ENCODE measurements around the gene EFNA3. TPM values are rescaled to one million over a fixed set of nuclear protein-coding genes. Genes with fewer than 3 reads are reported as not detected.

The EFNA3 gene
- total and polyA plus RNA-seq, 2 donors (not counting 3 experiments of a cell fraction or from before 2014, with no cell fraction given) = 2.2 to 2.5 TPM

- no peaks in the 10 kb centered on the region for H3K27me3 ChIP-seq (ENCODE audit: control insufficient read depth in 2 of 2, insufficient read depth in 2 of 2, low read length in 2 of 2)
- H4K20me1 ChIP-seq (replicated peaks; ENCODE audit: control insufficient read depth, extremely low read depth, insufficient read depth, low read length) = no peaks in the 10 kb centered on the region
- TF ChIP-seq MAX (IDR thresholded peaks at IDR 0.05; ENCODE audit: insufficient read depth, insufficient read length) = no peak
- TF ChIP-seq FOS (IDR thresholded peaks at IDR 0.05; ENCODE audit: borderline replicate concordance, insufficient read depth, low read length) = no peak
- TF ChIP-seq GATA2 (IDR thresholded peaks at IDR 0.05; ENCODE audit: insufficient read depth, insufficient read length, low read depth, low read length) = no peak
- TF ChIP-seq EZH2 (IDR thresholded peaks at IDR 0.05; ENCODE audit: borderline replicate concordance, low read depth, low read length, severe bottlenecking) = no peak
- TF ChIP-seq, protein P1, sequence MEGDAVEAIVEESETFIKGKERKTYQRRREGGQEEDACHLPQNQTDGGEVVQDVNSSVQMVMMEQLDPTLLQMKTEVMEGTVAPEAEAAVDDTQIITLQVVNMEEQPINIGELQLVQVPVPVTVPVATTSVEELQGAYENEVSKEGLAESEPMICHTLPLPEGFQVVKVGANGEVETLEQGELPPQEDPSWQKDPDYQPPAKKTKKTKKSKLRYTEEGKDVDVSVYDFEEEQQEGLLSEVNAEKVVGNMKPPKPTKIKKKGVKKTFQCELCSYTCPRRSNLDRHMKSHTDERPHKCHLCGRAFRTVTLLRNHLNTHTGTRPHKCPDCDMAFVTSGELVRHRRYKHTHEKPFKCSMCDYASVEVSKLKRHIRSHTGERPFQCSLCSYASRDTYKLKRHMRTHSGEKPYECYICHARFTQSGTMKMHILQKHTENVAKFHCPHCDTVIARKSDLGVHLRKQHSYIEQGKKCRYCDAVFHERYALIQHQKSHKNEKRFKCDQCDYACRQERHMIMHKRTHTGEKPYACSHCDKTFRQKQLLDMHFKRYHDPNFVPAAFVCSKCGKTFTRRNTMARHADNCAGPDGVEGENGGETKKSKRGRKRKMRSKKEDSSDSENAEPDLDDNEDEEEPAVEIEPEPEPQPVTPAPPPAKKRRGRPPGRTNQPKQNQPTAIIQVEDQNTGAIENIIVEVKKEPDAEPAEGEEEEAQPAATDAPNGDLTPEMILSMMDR (IDR thresholded peaks at IDR 0.05; ENCODE audit: extremely low read depth in 1 of 2, insufficient read depth in 1 of 2, low read depth in 1 of 2, low read length in 2 of 2) = no peak
- no peak for TF ChIP-seq POLR2AphosphoS5 (IDR thresholded peaks at IDR 0.05; ENCODE audit: insufficient read depth, low read depth, low read length)
- no peak for TF ChIP-seq MYC (IDR thresholded peaks at IDR 0.05; ENCODE audit: low read depth, low read length)
- no peak for TF ChIP-seq JUN (IDR thresholded peaks at IDR 0.05; ENCODE audit: borderline replicate concordance, insufficient read depth, insufficient read length, low read depth)
- no peak for TF ChIP-seq POLR2A (IDR thresholded peaks at IDR 0.05; ENCODE audit: low read depth, low read length)
- H3K4me1 ChIP-seq (ENCODE audit: control insufficient read depth, extremely low read depth, insufficient read depth, low read length) = peaks cover 60% of the 10 kb centered on the region
- H3K36me3 ChIP-seq (ENCODE audit: control insufficient read depth in 2 of 2, extremely low read depth in 1 of 2, insufficient read depth in 2 of 2, low read length in 2 of 2) = peaks cover 22 to 33% of the 10 kb centered on the region in 2 experiments
- peak overlapping the region; percentile 92 for H3K9ac ChIP-seq (replicated peaks; ENCODE audit: extremely low read depth, insufficient read depth, low read length)
- dilution Hi-C loops (cut with MboI; ENCODE audit: extremely low pct_ligation_motif_present, low sequenced_read_pairs) = no loop called here
- ChIA-PET CTCF (interaction anchor here (1.5 to 15.5 kb wide), 5 partner anchors 18 to 45 kb away, joined by 7 to 204 read pairs (median 13); partner anchors contain the start of genes KRTCAP2 and TRIM46), POLR2A (interaction anchor here (0.6 to 0.8 kb wide), 3 partner anchors 9 to 857 kb away, joined by 4 to 6 read pairs (median 5); no protein-coding TSS in a partner anchor)
- H3K9me3 ChIP-seq (replicated peaks; ENCODE audit: control insufficient read depth, insufficient read depth, low read length) = no peaks in the 10 kb centered on the region
- FAIRE-seq = no peak
- BruUV-seq (replicated peaks) = no TSS peak
- peak overlapping the region; percentile 68 for H3K27ac ChIP-seq (ENCODE audit: insufficient read depth, low read depth, low read length)
- H2AFZ ChIP-seq (ENCODE audit: low read depth, low read length) = no peak overlapping the region
- H3K4me2 ChIP-seq (ENCODE audit: insufficient read depth, low read length) = peak overlapping the region; percentile 87
- H3K79me2 ChIP-seq (ENCODE audit: control insufficient read depth, insufficient read depth, low read length) = peaks cover 29% of the 10 kb centered on the region
- intact Hi-C loops (cut with micrococcal nuclease) = no loop called here
- DNase-seq (ENCODE audit: low read depth, low spot score) = no peak
- H3K4me3 ChIP-seq (replicated peaks in 1 of 3; ENCODE audit: insufficient read depth in 1 of 3, low read depth in 1 of 3, low read length in 3 of 3) = peak overlapping the region in 2 of 3 experiments; percentile 91 to 95
- no peaks in the 10 kb centered on the region for H3K9me1 ChIP-seq (replicated peaks; ENCODE audit: control insufficient read depth, extremely low read depth, insufficient read depth, low read length)
Measured at GRCh38 chr1:155130272-155131006, 51.8 kb downstream of the EFNA3 start.

Data from endothelial cell of umbilical vein (primary cell).